Prostate gland (tissue), 2 donors: ENCODE measurements around the gene CDH13.

ENCODE experiments used
- POLR2AphosphoS5 ChIP-seq: sonication (generic); formaldehyde crosslinking; IDR thresholded peaks from one replicate; pipeline ENCODE4 v1.6.1; 2017; ENCODE audit warnings: antibody characterized with exemption
- TF ChIP-seq, protein P1 (sequence below), 4 experiments: fragments of 200-600 bp in 2 of 4; fragments of 450-650 bp in 2 of 4; sonication (generic) in 2 of 4; IDR thresholded peaks; 1 replicate in 3 of 4; 2 replicates in 1 of 4; pipeline ENCODE4 v1.5.1; 2016 to 2019; ENCODE audit warnings: antibody characterized with exemption in 4 of 4, mild to moderate bottlenecking in 2 of 4, moderate library complexity in 2 of 4

DNA sequence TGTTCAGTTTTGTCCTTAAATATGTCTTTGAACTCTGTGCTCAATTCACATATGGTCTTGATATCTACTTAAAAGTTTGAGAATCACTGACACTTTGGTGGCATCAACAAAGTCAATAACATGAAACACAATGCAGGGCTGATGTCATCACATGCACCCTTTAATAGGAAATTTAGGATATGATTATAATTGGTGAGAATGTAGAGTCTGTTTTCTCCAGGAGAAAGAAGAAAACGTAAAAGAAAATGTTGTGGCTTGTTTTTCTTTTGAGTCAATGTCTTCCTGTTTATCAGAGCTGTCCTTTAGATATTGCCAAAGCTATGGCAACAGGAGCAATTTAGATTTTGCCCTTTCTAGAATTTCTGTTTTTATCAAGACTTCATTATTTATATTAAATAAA is 396.9 kb downstream of the CDH13 start:
- TF ChIP-seq, protein P1, sequence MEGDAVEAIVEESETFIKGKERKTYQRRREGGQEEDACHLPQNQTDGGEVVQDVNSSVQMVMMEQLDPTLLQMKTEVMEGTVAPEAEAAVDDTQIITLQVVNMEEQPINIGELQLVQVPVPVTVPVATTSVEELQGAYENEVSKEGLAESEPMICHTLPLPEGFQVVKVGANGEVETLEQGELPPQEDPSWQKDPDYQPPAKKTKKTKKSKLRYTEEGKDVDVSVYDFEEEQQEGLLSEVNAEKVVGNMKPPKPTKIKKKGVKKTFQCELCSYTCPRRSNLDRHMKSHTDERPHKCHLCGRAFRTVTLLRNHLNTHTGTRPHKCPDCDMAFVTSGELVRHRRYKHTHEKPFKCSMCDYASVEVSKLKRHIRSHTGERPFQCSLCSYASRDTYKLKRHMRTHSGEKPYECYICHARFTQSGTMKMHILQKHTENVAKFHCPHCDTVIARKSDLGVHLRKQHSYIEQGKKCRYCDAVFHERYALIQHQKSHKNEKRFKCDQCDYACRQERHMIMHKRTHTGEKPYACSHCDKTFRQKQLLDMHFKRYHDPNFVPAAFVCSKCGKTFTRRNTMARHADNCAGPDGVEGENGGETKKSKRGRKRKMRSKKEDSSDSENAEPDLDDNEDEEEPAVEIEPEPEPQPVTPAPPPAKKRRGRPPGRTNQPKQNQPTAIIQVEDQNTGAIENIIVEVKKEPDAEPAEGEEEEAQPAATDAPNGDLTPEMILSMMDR (IDR thresholded peaks at IDR 0.05) = no peak
- no peak for TF ChIP-seq POLR2AphosphoS5
